ENCODE data around the gene MPND.
A peak's percentile ranks its signal among the peaks of the same experiment; 100 is the strongest.

GRCh38 chr19:4362831-4363545 lies 19.6 kb downstream of the MPND start:
- TF ChIP-seq, protein P1, sequence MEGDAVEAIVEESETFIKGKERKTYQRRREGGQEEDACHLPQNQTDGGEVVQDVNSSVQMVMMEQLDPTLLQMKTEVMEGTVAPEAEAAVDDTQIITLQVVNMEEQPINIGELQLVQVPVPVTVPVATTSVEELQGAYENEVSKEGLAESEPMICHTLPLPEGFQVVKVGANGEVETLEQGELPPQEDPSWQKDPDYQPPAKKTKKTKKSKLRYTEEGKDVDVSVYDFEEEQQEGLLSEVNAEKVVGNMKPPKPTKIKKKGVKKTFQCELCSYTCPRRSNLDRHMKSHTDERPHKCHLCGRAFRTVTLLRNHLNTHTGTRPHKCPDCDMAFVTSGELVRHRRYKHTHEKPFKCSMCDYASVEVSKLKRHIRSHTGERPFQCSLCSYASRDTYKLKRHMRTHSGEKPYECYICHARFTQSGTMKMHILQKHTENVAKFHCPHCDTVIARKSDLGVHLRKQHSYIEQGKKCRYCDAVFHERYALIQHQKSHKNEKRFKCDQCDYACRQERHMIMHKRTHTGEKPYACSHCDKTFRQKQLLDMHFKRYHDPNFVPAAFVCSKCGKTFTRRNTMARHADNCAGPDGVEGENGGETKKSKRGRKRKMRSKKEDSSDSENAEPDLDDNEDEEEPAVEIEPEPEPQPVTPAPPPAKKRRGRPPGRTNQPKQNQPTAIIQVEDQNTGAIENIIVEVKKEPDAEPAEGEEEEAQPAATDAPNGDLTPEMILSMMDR (IDR thresholded peaks at IDR 0.05) = peak in 1 of 2 donors; percentile 15
- TF ChIP-seq POLR2A (IDR thresholded peaks at IDR 0.05) (no peak), EP300 (IDR thresholded peaks at IDR 0.05) (no peak), POLR2AphosphoS5 (IDR thresholded peaks at IDR 0.05) (no peak)
